Renal cortical epithelial cell (primary cell): ENCODE results near the gene CCDC92B. TPM values are rescaled to one million over a fixed set of nuclear protein-coding genes. Genes with fewer than 3 reads are reported as not detected.

Experiments used
- DNase-seq: peaks from one replicate; pipeline ENCODE4 v3.0.0-alpha.2; 2011; ENCODE audit warnings: low read depth
- total RNA-seq: library from RNA; depleted of rRNA; stranded (reverse); fragments of >200 nt; gene quantifications from 2 replicates; pipeline ENCODE4 v1.2.3, GENCODE V29; 2014

CCDC92B gene
- total RNA-seq, 1 donor from 2014 or later, result not detected

DNA sequence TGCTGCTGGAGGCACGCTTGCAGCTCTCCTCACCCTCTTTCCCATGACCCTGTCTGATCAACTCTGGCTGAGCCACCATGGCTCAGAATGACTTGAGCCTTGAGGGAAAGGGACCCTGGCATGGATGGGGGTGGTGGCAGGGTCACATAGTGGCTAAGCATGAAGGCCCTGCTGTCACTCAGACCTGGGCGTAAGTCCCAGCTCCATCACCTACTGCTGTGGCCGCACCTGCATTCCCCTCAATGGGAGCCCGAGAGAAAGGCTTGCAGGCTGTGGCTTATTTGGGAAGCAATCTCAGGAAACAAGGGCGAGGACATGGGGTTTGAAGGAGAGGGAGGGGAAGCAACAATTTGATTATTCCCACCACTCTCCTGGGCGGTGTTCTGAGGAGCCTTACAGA, 29.0 kb upstream of the CCDC92B start:
- DNase-seq, result no peak

DNA sequence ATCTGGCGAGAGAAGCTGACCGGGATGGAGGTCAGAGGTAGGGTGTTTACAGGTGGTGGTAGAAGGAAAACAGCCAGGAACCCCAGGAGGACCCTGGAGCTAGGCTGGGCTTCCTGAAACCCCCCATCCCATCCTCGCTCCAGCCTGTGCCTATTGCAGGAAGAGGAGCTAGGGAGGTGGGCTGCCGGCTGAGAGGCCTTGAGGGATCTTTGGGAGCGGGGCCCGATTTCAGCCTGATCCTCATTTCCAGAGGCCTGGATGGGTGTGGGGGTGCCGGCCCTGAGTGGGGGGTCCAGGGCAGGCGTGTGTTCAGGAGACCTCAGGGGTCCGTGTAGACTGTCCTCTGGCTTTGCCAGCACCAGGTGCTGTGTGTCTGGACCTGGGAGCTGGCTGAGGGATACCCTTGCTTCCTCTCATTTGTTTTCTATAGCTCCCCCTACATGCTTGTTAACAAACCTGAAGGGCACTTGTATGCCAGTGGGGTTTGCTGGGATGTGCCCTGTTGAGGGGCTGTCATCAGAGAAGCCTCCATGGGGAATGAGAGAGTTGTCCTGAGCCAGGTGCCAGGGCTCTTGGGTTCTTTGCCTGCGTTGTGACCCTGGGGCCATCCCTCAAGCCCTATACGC, 27.9 kb upstream of the CCDC92B start:
- no peak for DNase-seq

DNA sequence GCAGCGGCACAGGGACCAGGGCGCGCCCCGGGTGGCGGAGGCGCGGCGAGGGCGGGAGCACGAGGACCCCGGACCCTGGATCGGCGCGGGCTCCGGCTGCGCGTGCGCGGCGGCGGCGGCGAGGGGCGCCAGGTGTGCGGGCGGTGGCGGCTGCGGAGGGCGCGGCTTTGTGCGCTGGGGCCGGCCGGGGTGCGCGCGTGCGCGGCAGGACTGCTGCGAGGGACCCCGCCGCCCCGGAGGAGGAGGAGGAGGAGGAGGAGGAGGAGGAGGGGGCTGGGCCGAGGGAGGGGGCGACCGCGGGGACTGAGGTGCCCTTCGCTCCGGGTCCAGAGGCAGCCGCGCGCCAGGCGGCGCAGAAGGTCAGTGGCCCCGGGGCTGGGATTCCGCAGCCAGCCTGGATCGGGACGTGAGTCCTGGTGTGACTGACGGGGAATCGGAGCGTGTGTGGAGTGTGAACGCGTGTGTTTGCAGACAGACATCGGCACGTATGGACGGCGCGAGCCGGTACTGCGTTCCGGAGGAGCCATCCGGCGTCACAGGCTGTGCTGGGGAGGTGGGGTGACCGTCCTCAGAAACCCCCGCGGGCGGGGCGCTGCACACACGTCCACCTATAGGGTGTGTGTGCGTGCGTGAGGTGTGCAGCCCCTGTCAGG, 27.3 kb upstream of the CCDC92B start:
- DNase-seq, result no peak

DNA sequence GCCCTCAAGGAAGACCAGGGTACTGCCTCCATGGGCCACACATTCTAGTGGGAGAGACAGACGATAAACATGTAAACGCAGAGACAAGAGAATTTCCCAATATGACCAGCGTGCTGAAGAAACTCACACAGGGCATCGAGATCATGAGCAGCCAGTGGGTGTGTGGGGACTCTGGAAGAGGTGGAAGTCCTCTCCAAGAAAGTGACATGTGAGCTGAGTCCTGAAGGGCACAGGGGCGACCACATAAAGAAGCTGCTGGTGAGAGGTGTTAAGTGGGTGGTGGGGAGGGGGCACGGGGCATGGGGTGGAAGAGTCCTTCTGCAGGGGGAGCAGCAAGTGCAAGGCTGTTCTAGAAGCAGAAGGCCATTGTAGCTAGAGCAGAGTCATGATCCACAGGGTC, 25.8 kb upstream of the CCDC92B start:
- no peak for DNase-seq

DNA sequence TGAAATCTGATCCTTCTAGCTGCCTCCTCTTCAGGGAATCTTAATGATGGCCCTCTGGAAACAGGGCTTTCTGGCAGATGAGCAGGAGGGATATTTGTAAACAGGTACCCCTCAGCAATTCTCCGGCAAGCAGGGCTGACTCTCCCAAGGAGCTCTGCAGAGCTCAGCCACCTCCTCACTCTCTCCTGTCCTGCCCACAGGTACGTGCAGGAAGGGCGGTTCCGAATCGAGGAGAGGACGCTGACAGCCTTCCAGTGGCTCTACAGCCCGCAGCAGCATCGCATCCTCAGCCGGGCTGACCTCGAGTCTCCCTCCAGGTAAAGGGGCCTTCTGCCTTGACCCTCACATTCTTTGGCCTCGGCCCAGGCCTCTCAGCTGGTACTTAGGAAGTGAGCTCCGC, 20.7 kb upstream of the CCDC92B start:
- no peak for DNase-seq

DNA sequence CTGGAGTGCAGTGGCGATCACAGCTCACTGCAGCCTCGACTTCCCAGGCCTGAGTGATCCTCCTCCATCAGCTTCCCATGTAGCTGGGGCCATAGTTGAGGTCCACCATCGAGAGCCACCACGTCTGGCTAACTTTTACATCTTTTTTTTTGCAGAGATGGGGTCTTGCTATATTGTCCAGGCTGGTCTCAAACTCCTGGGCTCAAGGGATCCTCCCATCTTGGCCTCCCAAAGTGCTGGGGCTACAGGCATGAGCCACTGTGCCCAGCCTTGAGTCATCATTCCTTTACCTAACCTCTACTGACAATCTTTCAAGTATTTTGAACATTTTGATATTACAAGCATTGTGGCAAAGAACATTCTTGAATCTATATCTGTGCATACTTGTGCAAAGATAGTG, 9.4 kb upstream of the CCDC92B start:
- DNase-seq, result no peak

DNA sequence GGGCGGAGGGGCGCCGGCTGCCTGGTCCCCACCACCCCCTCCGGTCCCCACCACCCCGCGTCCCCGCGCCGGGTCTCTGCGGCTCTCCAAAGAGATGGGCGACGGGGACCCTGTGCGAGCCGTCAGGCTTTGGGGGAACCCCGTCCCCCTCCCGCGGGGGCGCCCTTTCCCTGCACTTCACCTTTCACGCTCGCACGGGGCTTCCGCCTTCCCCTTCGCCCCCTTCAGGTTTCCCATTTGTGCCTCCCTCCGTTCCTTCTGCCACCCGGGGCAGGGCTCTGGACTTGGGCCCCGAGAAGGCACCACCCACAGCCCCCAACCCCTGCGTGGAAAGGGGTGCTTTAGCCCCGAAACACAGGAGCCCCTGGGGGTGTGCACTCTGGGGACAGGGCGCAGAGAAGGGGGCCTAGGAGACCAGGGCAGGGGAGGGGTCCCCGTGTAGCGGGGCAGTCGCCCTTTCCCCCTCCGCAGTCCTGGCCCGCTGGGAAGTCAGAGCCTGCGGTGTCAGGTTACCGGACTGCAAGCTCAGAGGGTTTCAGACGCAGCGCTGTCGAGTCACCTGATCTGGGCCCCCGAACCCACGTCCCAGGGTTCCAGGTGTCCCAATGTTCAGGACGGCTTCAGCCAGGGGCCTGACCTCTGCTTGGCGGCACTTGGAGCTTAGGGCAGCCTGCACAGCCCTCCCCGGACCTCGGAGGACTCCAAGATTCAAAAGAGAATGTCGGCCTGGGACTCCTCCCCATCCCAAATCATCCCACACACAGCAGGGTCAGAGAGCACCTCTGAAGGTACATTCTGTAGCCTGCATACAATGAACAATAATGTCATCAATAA, 6.7 kb upstream of the CCDC92B start:
- no peak for DNase-seq

DNA sequence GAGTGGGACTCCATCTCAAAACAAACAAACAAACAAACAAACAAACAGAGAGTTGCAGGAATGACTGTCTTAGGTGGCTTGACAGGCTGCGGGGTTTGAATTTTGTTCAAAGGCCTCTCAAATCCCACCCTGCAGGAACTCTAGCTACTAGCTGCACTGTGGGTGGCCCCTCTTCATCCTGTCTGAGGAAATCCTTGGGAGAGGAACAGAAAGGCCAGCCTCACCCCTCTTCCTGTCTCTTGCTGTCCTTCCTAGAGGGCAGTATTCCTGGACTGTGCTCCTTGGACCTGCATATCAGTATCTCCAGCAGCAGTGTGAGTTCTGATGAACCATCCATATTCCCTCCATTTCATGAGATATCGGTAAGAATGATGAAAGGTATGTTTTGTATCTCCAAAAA, 2.0 kb upstream of the CCDC92B start:
- no peak for DNase-seq

DNA sequence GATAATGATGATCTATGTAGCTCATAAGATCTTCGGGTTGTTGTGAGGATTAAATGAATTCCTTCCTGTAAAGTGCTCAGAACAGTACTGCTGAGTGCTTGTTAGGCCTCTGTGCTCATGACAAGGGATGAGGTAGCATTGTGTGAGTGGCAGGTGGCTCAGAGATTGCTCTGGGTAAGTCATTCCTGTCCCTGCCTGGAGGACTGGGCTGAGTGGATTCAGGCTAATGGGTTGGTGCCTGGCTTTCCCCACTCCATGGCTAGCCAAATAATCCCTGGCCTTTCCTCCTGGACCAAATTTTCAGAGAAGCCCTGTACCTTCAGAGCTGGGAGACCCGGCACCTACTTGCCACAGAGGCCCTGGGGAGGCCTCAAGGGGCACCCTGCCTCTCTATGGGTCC, 1.3 kb upstream of the CCDC92B start:
- no peak for DNase-seq

DNA sequence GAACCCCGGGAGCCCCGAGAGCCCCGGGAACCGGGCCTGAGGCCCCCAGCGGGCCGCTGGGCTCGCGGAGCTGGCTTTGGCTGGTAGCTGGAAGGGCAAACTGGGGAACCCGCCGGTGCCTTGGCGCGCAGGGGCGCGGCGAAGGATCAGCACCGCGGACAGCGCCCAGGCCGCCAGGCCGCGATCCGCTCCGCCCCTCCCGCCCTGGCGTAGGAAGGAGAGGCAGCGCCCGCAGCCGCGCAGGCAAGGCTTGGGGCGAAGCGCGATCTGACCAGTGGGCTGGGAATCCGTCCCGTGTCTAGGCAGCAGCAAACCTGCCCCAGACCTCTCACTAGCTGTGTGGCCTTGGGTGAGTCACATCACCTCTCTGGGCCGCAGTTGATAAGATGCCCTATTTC, 331 bp upstream of the CCDC92B start:
- DNase-seq, result peak; percentile 30

DNA sequence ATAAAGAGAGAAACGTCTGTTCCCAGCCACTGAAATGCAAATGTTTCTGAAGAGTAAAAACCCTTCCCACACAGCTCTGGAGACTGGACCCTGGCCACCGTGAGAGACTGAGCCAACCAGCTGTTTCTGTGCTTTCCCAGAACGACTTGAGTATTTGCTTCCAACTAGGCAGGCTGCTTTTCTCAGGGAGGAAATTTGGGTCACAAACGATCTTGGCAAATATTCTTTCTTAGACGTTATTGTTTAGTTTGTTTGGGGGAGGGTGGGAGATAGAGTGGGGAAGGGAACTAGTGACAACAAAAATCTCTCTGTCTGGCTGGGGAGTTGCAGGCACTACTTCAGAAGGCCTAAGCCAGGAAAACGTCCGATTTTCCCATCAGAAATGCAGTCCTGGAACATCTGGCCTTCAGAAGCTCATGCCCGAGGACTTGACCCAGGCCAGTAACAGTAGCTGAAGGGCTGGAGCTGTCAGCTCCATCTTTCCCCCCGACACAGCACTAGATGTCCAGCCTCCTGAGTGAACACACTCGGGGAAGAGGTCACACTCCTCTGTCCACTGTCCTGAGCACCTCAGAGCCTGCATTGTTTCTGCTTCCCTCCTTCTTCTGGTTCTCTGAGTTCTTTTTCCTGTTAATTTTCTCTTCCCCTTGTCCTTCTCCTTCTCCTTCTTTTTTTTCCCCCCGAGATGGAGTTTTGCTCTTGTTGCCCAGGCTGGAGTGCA, 4.0 kb downstream of the CCDC92B start:
- no peak for DNase-seq

DNA sequence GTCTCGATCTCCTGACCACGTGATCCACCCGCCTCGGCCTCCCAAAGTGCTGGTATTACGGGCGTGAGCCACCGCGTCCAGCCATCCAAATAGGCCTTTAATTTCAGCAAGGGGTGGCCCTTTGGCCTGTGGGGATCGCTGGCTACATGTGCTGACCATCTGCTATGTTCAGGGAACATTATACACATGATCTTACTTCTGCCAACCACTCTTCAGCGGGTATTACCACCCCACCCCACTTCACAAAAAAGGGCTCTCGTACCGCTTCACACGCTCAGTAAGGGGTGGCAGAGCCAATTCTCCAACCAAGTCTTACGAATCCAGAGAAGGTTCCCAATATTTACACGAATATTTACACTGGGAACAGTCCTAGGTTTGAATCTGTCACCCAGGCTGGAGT, 11.8 kb downstream of the CCDC92B start:
- DNase-seq, result no peak

DNA sequence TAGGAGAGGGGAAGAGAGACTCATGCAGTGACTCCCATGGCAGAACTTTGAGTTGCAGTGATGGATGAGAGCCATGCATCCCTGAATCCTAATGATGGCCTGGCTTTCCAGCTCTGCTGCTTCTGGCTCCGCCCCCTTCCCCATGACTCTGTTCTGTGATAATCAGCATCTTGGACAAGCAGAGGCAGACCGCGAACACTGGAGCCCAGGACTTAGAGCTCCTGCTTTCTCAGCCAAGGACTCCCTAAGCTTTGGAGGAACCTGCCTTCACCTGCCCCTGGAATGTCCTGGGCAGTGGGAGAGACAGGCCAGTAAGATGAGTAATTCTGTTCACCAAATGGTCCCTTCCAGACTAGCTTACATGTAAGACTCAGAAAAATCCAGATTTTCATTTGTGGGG, 12.5 kb downstream of the CCDC92B start:
- DNase-seq, result no peak

DNA sequence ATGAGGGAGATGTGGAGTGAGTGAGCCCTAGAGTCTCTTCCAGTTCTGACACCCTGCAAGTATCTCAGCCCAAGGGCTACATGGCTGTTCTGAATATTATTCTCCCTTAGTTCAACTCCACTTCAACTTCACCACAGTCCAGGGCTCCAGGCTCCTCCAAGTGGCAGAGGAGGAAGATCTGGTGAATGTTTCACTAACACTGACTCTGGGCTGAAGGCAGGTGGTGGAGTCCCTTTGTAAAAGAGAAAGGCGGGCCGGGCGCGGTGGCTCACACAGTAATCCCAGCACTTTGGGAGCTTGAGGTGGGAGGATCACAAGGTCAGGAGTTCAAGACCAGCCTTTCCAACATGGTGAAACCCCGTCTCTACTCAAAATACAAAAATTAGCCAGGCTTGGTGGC, 13.6 kb downstream of the CCDC92B start:
- DNase-seq, result peak; percentile 45

DNA sequence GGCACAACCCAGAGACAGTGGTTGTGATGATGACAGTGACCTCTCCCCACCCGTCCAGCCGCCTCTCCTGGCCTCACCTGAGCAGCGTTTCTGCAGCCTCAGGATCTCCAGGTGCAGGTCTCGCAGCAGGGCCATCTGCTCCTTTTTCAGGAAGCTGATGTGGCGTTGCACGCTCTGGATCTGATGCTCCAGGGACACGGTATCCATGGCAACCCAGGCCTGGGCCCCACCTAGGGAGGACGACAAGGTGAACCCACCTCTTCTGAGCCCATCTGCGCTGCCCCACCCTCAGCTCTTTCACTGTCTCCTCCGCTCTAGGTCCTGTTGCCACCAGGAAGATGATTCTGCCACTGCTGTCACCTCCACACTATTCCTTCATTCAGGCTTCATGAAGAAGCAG, 14.5 kb downstream of the CCDC92B start:
- DNase-seq, result no peak

DNA sequence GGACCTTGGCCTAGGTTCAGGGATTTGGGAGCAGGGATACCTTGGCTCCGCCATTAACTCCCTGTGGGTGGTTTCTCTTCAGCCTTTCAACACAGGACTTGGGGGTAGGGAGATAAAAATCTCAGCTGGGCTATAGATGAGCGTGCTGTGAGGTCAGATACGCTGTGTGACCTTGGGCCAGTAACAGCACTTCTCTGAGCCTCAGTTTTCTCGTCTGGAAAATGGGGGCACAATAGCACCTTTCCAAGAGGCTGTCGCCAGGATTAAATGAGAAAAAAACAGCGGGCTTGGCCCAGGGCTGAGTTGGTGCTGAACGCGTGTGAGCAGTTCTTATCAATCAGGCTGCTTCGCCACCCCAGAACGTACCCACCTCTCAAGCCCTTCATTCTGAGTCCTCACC, 17.6 kb downstream of the CCDC92B start:
- DNase-seq, result no peak

DNA sequence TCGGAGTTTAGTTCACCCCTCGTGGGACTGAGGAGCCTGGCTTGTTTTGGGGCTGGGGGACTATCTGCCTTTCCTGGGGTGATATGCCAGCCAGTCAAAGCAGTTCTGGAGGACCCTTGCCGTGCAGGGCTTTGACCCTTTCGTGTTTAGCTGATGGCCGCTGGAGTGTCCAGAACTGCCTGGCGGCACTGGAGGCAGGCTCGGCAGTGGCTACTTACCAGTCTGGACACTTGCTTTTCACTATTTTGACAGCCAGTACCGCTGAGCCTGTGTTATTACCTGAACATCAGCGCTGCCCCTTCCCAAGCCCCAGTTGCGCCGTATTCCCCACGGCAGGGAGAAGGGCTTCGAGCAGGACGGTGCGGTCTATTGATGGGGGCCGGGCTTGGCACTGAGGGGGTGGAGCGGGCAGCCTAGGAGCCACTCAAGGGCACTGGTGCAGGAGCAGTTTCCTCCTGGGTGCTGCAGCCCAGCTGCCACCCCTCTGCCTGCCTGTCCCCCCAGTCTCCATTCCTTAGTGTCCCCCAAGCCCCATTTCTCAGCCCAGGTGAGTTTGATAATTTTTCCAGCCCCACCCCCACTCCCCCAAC, 18.6 kb downstream of the CCDC92B start:
- no peak for DNase-seq

DNA sequence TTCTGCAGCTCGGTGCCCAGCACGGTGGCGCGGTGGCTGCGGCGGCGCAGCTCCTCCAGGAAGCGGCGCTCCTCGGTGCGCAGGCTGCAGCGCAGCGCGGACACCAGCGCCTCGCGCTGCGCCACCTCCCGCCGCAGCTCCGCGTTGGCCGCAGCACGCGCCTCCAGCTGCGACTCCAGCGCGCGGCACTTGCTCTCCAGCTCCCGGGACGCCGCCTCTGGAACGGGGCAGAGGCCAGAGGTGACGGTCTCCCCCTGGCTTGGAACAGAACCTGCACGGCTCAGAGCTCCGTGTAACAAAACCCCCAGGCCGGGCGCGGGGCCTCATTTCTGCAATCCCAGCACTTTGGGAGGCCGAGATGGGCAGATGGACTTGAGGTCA, 24.7 kb downstream of the CCDC92B start:
- DNase-seq, result no peak

DNA sequence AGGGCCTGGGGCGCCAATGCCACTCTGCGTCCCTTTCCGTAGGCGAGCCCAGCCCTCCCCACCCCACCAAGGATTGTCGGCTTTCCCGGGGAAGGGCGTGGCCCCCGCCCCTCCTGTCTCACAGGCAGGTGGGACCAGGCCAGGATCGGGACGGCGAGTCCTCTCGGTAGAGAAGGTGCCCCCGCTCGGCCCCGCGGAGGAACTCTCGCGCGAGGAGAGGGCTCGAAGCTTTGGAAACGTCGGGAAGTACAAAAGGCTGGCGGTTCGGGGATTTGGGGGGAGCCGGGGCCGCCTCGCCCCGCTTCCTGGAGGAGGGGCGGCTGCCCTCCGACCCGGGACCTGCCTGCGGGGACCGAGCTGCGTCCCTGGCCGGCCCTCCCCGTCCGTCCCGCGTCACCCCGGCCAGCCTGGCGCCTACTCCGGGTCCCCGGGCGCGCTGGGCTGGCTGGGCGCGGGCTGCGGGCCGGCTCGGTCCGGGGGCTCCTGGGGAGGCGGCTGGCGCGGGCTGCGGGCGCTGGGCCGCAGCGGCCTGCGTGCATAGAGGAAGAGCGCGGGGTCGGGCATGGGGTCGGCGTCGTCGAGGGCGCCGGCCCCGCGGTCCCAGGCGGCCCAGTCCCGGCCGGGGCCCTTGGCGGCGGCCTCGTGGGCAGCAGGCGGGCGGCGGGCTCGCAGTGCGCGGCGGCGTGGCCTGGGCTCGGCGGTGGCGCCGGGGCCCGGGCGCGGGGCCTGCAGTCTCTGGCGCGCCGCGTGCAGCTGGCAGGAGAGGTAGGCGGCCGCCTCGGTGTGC, 25.3 kb downstream of the CCDC92B start:
- no peak for DNase-seq

DNA sequence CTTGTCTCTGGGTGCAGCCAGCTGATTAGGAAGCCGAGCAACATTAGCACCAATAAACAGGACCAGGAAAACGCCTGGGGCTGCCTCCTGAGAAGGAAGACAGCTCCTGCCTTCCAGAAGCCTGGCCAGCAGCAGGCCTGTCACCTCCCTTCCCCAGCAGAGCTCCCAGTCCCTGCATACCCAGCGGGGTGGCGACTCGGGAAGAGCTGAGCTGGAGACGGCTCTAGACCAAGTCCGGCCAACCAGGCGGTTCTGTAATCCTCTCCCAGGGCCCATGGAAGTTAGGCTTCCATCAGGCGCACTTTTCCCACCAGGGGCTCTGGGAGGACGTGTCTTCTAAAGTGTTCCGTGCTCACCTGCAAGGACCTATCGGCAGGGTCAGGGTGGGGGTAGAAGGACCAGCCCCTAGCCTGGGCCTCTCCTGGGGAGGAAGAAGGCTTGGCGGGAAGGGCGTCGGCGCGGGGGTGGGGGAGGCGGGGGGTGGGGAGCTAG, 25.9 kb downstream of the CCDC92B start:
- DNase-seq, result no peak

DNA sequence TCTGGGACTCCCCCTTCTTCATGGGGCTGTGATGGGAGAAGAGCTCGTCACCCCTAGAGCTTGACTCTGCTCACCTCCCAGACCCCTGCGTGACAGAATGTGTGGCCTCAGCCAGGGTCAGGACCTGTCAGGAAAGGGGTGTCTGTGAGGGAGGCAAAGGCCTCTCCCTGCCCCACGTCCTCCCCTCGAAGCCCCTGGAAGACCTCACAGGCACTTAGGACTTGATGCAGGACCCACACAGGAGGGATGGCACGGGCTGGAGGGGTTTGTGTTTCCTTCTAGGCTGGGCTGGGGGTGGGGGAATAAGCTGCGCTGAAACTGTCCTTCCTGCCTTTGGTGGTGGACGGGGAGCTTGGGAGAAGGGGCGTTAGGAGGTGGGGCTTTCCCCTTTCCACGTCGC, 26.8 kb downstream of the CCDC92B start:
- no peak for DNase-seq
